ENCODE measurements around the gene N4BP2L1.
A peak's percentile ranks its signal among the peaks of the same experiment; 100 is the strongest.

Gene N4BP2L1

GRCh38 chr13:32431361-32431760 is 3.4 kb upstream of the N4BP2L1 start:
- no peak for DNase-seq (ENCODE audit: low spot score)

GRCh38 chr13:32430018-32430747 is 2.3 kb upstream of the N4BP2L1 start:
- no peak for DNase-seq (ENCODE audit: low spot score)

GRCh38 chr13:32429433-32429909 is 1.5 kb upstream of the N4BP2L1 start:
- DNase-seq (ENCODE audit: low spot score): no peak

DNA sequence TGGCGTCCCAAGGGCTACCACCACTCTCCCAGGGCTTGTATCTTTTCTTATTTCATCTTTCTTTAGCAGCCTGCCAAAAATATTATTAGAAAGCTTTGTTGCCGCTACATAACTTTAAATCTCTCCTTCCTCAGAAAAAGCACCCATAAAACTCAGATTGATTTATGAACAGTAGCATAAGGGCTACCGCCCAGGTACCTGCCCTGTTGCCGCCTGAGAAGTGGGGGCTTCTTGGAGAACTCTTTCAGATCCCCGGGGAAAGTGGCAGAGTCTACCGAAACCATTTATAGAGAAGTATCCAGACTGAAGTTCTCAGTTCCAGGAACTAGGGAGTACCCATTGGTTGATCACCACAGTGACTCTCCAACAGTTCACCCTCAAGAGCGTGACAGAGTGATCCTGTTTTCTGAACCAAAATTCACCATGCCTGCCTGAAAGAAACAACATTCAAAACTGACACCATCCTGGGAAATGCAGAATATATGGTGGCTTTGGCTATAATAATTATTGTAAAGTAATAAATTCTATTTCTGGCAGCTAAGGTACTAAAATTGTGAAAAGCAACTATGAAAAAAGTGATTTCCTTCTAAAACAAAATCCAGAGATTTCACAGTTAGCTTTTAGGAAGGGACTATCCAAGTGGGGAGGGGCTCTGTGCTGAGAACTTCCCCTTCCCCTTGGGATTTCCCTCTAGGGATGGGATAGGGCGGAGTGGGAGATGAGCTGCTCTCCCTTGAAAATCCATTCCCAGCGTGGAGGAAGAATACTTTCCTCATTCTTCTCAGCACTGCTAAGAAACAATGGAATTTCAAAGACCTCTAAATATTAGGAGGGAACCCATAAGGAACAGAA is 877 bp upstream of the N4BP2L1 start:
- no peak for DNase-seq (ENCODE audit: low spot score)

GRCh38 chr13:32426990-32427851 is 709 bp downstream of the N4BP2L1 start:
- no peak for DNase-seq (ENCODE audit: low spot score)

- DNase-seq (ENCODE audit: low spot score): no peak
These were observed 1.5 kb downstream of the N4BP2L1 start for GRCh38 chr13:32426191-32426989.

DNA sequence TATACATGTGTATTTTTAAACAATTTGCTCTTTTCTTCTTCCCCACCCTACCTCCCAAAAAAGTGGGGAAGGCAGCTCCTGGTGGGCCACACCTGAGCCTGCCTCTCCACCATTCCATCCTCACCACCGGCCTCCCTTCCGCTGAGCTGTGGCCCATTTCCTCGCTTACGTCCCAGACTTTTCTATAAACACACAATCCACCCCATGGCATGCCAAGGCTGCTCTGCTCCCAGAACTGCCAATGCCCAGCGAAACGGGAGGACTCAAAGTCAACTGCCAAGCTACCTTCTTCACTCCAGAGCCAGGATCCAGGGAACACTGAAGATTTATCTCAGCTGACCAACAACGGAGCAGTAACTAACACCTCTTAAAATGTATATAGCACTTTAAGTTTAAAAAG is 2.8 kb downstream of the N4BP2L1 start:
- DNase-seq (ENCODE audit: low spot score): no peak

- DNase-seq (ENCODE audit: low spot score): no peak
These were observed 4.3 kb downstream of the N4BP2L1 start for GRCh38 chr13:32423592-32423991.

GRCh38 chr13:32419862-32420261 is 8.1 kb downstream of the N4BP2L1 start:
- no peak for DNase-seq (ENCODE audit: low spot score)

- DNase-seq (ENCODE audit: low spot score): no peak
These were observed 9.9 kb downstream of the N4BP2L1 start for GRCh38 chr13:32417995-32418394.

GRCh38 chr13:32415019-32415418 is 12.9 kb downstream of the N4BP2L1 start:
- no peak for DNase-seq (ENCODE audit: low spot score)

GRCh38 chr13:32414580-32414979 is 13.3 kb downstream of the N4BP2L1 start:
- DNase-seq (ENCODE audit: low spot score): no peak

GRCh38 chr13:32413284-32413683 is 14.6 kb downstream of the N4BP2L1 start:
- no peak for DNase-seq (ENCODE audit: low spot score)

GRCh38 chr13:32409561-32410421 is 18.1 kb downstream of the N4BP2L1 start:
- peak; percentile 42 for DNase-seq (ENCODE audit: low spot score)

DNA sequence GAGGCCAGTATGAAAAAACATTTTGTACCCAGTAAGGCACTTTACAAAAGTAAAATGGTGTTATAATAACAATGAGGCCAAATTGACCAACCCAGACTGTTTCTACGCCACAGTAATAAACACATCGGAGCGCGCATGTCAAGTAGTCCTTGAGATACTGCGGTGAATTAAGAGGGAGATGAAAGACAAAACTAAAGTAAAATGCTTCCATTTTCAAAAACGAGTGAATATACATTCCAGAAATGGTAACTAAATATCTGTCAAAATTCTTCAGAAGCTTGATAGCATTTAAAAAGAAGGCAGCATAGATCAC is 19.0 kb downstream of the N4BP2L1 start:
- DNase-seq (ENCODE audit: low spot score): no peak

- DNase-seq (ENCODE audit: low spot score): no peak
These were observed 19.5 kb downstream of the N4BP2L1 start for GRCh38 chr13:32408296-32409000.

DNA sequence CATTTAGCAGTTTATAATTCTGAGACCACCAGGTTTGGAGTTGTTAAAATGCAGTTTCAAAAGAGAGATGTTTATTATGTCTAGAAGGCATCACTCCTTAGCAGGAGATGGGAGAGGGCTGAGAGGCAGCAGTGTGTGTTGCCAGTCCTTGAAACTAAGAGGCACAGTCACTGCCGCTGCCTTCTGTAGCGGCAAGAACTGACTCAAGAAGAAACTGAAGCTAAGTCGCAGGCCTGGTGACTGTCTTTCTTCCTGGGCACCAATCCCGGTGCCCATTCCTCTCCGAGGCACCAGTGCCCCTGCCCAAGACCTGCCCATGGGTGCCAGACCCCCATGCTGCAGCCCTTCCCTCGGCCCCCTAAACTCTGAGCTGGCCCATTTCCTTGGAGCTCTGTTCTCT is 20.1 kb downstream of the N4BP2L1 start:
- DNase-seq (ENCODE audit: low spot score): no peak

DNA sequence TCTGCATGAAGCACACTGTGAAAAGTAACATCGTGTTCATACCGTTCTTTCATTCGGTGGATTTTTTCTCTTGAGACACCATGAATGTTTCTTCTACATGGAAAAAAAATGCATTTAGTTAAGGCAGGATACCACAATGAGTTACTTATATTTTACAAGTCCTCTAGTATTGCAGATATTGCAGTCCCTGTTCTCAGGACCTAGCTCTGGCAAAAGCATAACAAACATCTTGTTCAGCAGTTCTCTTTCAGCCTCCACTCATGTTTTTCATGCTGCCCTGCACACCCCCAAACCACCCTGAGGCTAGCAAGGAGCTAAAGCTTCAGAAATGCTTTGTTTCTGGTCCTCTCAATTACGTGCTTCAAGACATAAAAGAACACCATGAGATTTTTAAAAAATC is 24.8 kb downstream of the N4BP2L1 start:
- no peak for DNase-seq (ENCODE audit: low spot score)

DNA sequence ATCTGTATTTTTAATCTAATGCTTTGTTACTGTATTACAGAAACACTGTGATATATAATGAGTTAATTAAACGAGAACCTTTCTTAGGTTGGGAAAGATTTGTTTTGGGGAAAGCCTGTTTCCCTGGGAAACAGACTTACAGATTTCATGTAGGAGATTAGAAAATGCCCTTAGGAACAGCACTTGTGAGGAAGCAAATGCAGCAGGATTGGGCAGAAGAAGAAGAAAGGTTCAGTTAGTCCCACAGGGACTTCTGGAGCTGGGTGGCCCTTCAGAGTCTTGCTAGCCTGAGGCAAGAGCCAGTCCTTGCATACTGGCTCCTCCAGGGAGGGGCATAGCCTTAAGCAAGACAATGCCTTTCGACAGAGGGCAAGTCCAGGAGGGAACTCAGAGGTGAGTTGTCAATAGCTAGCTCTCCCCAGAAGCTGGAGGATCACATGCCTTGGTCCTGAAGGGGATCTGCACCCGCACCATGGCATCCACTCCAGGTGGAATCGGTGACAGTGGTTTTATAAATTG is 36.8 kb downstream of the N4BP2L1 start:
- no peak for DNase-seq (ENCODE audit: low spot score)

DNA sequence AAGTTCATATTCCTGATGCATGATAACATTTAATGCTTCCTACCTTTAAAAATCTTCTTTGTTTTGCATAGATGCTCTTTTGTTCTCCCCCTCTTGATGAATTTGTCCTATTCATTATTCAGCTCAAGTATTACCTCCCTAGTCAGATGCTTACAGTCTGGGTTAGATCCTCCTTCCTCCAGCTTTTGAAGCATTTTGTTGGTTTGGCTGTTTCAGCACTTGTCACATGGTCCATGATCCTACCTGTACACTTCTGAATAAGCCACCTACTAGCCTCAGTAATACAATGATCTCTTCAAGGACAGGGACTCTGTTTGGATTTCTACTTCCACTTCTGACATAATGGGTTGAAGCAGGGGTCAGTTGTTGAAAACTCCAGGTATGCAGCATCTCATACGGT is 37.4 kb downstream of the N4BP2L1 start:
- DNase-seq (ENCODE audit: low spot score): no peak
